ENCODE measurements around the gene FAM168A. TPM values are rescaled to one million over a fixed set of nuclear protein-coding genes. Genes with fewer than 3 reads are reported as not detected.

FAM168A gene
- total and polyA plus RNA-seq, 10 donors = 2.7 to 33.2 (median 22.7) TPM

DNA sequence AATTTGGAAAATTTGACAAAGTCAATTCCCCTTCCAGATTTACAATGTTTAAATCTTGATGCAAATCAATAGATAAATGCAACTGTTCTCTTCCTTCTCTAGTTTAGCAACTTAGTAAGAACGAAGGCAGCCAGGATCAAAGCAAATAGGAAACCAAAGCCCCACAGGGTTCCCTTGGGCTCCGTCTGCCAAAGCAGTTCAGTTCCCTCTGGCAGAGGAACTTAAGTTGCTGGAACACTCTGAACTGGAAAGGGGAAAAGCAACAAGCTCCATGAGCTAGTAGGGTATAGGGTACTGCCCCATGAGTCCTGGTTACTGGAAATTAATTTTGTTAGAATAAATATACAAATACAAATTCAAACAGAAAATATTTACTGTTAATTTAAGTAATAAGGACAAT is 130.4 kb downstream of the FAM168A start:
- DNase-seq = no peak
- Histone ChIP-seq H3K9me3 (no peaks in the 10 kb centered on the region), H3K27me3 (replicated peaks in 1 of 7) (no peaks in the 10 kb centered on the region), H3K4me1 (peaks cover 0 to 30% (median 2%) of the 10 kb centered on the region in 6 donors), H3K36me3 (peaks cover 0 to 7% (median 0%) of the 10 kb centered on the region in 6 donors), H3K27ac (no peak overlapping the region), H3K4me3 (no peak overlapping the region)
- 44 to 77% (median 55%) methylated on average over 2 of the region's 2 CpGs for WGBS, 5 donors
- no peak for TF ChIP-seq POLR2A (IDR thresholded peaks at IDR 0.05)
- no peak for TF ChIP-seq POLR2AphosphoS5 (IDR thresholded peaks at IDR 0.05)
- no peak for TF ChIP-seq CTCF (IDR thresholded peaks at IDR 0.05 in 8 of 11, conservative IDR thresholded peaks at IDR 0.05 in 3 of 11)
- intact Hi-C loops (cut with DNase I; ENCODE audit: low total_unique reads) = no loop called here

DNA sequence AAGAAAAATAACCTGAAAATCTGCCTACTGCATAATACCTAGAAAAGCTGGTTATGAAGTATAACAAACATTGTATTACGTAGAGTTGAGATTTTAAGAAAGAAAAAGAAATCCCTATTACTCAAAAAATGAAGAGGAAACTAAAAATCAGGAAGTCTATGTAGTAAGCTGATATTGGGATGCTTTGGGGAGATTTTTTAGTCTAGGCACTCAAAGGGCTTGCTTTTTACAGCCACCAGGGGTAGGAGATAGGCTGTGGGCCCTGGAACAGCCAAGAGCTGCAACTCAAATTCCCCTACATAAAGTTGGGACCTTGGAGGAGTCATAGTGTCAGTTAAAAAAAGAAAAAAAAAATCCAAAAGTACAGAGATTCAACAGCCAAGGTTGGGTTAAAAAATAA is 131.3 kb downstream of the FAM168A start:
- Histone ChIP-seq H3K9me3 (no peaks in the 10 kb centered on the region), H3K27ac (no peak overlapping the region), H3K27me3 (replicated peaks in 1 of 7) (no peaks in the 10 kb centered on the region), H3K4me3 (no peak overlapping the region), H3K4me1 (peaks cover 0 to 39% (median 10%) of the 10 kb centered on the region in 6 donors), H3K36me3 (peaks cover 0 to 7% (median 0%) of the 10 kb centered on the region in 6 donors)
- intact Hi-C loops (cut with DNase I; ENCODE audit: low total_unique reads) = no loop called here
- TF ChIP-seq POLR2AphosphoS5 (IDR thresholded peaks at IDR 0.05) (no peak), POLR2A (IDR thresholded peaks at IDR 0.05) (no peak), CTCF (IDR thresholded peaks at IDR 0.05 in 8 of 11, conservative IDR thresholded peaks at IDR 0.05 in 3 of 11) (no peak)
- no peak for DNase-seq
- 59 to 87% (median 68%) methylated on average over 1 of the region's 1 CpG for WGBS, 5 donors

GRCh38 chr11:73465871-73466270 is 132.0 kb downstream of the FAM168A start:
- Histone ChIP-seq H3K27me3 (replicated peaks in 1 of 7) (no peaks in the 10 kb centered on the region), H3K9me3 (no peaks in the 10 kb centered on the region), H3K27ac (no peak overlapping the region), H3K4me1 (peaks cover 0 to 46% (median 14%) of the 10 kb centered on the region in 6 donors), H3K4me3 (no peak overlapping the region), H3K36me3 (peaks cover 0 to 7% (median 0%) of the 10 kb centered on the region in 6 donors)
- no peak for DNase-seq
- TF ChIP-seq POLR2AphosphoS5 (IDR thresholded peaks at IDR 0.05) = no peak
- TF ChIP-seq POLR2A (IDR thresholded peaks at IDR 0.05) = no peak
- no peak for TF ChIP-seq CTCF (IDR thresholded peaks at IDR 0.05 in 8 of 11, conservative IDR thresholded peaks at IDR 0.05 in 3 of 11)
- intact Hi-C loops (cut with DNase I; ENCODE audit: low total_unique reads) = no loop called here
- WGBS, 5 donors = 73 to 96% (median 81%) methylated on average over 1 of the region's 1 CpG

GRCh38 chr11:73465023-73465675 is 132.8 kb downstream of the FAM168A start:
- Histone ChIP-seq H3K4me1 (peaks cover 0 to 48% (median 14%) of the 10 kb centered on the region in 6 donors), H3K27me3 (replicated peaks in 1 of 7) (no peaks in the 10 kb centered on the region), H3K36me3 (peaks cover 0 to 7% (median 0%) of the 10 kb centered on the region in 6 donors), H3K27ac (no peak overlapping the region), H3K9me3 (no peaks in the 10 kb centered on the region), H3K4me3 (no peak overlapping the region)
- TF ChIP-seq POLR2AphosphoS5 (IDR thresholded peaks at IDR 0.05) (no peak), POLR2A (IDR thresholded peaks at IDR 0.05) (no peak), CTCF (IDR thresholded peaks at IDR 0.05 in 8 of 11, conservative IDR thresholded peaks at IDR 0.05 in 3 of 11) (no peak)
- WGBS, 5 donors = 86 to 100% (median 97%) methylated on average over 3 of the region's 3 CpGs
- intact Hi-C loops (cut with DNase I; ENCODE audit: low total_unique reads) = no loop called here
- DNase-seq = no peak

Measured in spleen (tissue), 11 donors.